A673 (cell line): Measurements from ENCODE around the gene RHOC. TPM values are rescaled to one million over a fixed set of nuclear protein-coding genes. Genes with fewer than 3 reads are reported as not detected.

ENCODE experiments used
- Bru-seq: library from RNA; stranded (reverse); fragments of 400-500 nt; gene quantifications from one replicate; lab custom pipeline; 2021; lab: Mats Ljungman, UMichigan
- BruChase-seq, 2 experiments: library from RNA; stranded (reverse); fragments of 400-500 nt; gene quantifications; one replicate each; lab custom pipeline; 2021; lab: Mats Ljungman, UMichigan
- BruUV-seq: library from RNA; stranded (reverse); fragments of 400-500 nt; replicated peaks from 2 replicates; lab custom pipeline; 2021; lab: Mats Ljungman, UMichigan
- CTCF ChIA-PET: fragments of 300-600 bp; sonication (Branson Sonifier 250); formaldehyde crosslinking; loops from one replicate; lab custom pipeline; 2022; ENCODE audit warnings: antibody characterized with exemption; lab: Charles Lee
- POLR2A ChIA-PET: fragments of 300-600 bp; sonication (Branson Sonifier 250); formaldehyde crosslinking; loops from one replicate; lab custom pipeline; 2022; ENCODE audit warnings: antibody characterized with exemption; ENCODE audit not compliant: low non-redundant PET; lab: Charles Lee
- DNase-seq: peaks from one replicate; pipeline ENCODE4 v3.0.0-alpha.2; 2015; ENCODE audit warnings: low spot score
- H3K27ac ChIP-seq: fragments of 200-600 bp; sonication (generic); 2 replicates; pipeline ENCODE4 v1.5.1; 2016; ENCODE audit warnings: mixed run types, low read depth, mild to moderate bottlenecking, mixed read lengths, antibody characterized with exemption, low read length; ENCODE audit not compliant: poor library complexity, severe bottlenecking
- H3K27me3 ChIP-seq: fragments of 200-600 bp; sonication (generic); replicated peaks from 2 replicates; pipeline ENCODE4 v1.6.1; 2017; ENCODE audit warnings: mixed run types, low read depth, mild to moderate bottlenecking, mixed read lengths, antibody characterized with exemption, low read length; ENCODE audit not compliant: insufficient read depth, poor library complexity
- H3K36me3 ChIP-seq: fragments of 200-600 bp; sonication (generic); 2 replicates; pipeline ENCODE4 v1.6.1; 2016; ENCODE audit warnings: mixed run types, mild to moderate bottlenecking, mixed read lengths, antibody characterized with exemption, low read length; ENCODE audit not compliant: insufficient read depth, poor library complexity, severe bottlenecking
- H3K4me1 ChIP-seq: fragments of 200-600 bp; sonication (generic); 2 replicates; pipeline ENCODE4 v1.6.1; 2017; ENCODE audit warnings: mixed run types, mild to moderate bottlenecking, mixed read lengths, antibody characterized with exemption, low read length; ENCODE audit not compliant: insufficient read depth, poor library complexity, severe bottlenecking
- H3K4me3 ChIP-seq: fragments of 200-600 bp; sonication (generic); 2 replicates; pipeline ENCODE4 v1.5.1; 2016; ENCODE audit warnings: low read depth, mixed run types, mild to moderate bottlenecking, mixed read lengths, low read length; ENCODE audit not compliant: poor library complexity, severe bottlenecking
- H3K9me3 ChIP-seq: fragments of 200-600 bp; sonication (generic); 2 replicates; pipeline ENCODE4 v1.6.1; 2016; ENCODE audit warnings: mixed run types, low read depth, mild to moderate bottlenecking, mixed read lengths, antibody characterized with exemption, low read length; ENCODE audit not compliant: poor library complexity, severe bottlenecking
- CTCF ChIP-seq: fragments of 300-800, 200-600 bp; sonication (generic); conservative IDR thresholded peaks from 2 replicates; pipeline ENCODE4 v1.5.1; 2017; ENCODE audit warnings: low read depth, mild to moderate bottlenecking, antibody characterized with exemption, low read length, moderate library complexity, mixed read lengths
- EZH2 ChIP-seq: fragments of 200-600 bp; sonication (generic); IDR thresholded peaks from 2 replicates; pipeline ENCODE4 v1.6.1; 2017; ENCODE audit warnings: borderline replicate concordance, low read depth, mild to moderate bottlenecking, mixed read lengths, antibody characterized with exemption, low read length; ENCODE audit not compliant: poor library complexity, severe bottlenecking
- intact Hi-C: fragments of 100-400 bp; cut with micrococcal nuclease; formaldehyde crosslinking; loops from one replicate; pipeline ENCODE4 v1.10.0; 2022; ENCODE audit not compliant: unreplicated experiment
- long read RNA-seq: library from polyadenylated mRNA; stranded (forward); transcript quantifications from one replicate; pipeline ENCODE4 v2.0.0, GENCODE V29; 2022
- total RNA-seq: library from RNA; stranded (reverse); gene quantifications from 2 replicates; pipeline ENCODE4 v1.2.3, GENCODE V29; 2021

The RHOC gene
- total RNA-seq, result 54.3 and 62.5 TPM in 2 replicates
- Bru-seq, nascent RNA, result percentile 48 among the genes with signal in this experiment
- BruChase-seq, experiment 1, labeled RNA remaining after a 2-hour chase, result percentile 48 among the genes with signal in this experiment
- percentile 62 among the genes with signal in this experiment for BruChase-seq, experiment 2, labeled RNA remaining after a 6-hour chase
- long read RNA-seq, transcript RHOC-208 (5 exons, 1,355 nt), result major isoform, 33 of 71 reads
- long read RNA-seq, transcript RHOC-202 (6 exons, 1,418 nt), result minor isoform, 13 of 71 reads
- long read RNA-seq, partial matches to known transcripts, result 22 of 71 reads
- long read RNA-seq, other reads (novel, unspliced or antisense), result 2 of 71 reads

GRCh38 chr1:112706505-112707220 lies at the start of gene RHOC:
RHOC (minus strand) TSS chr1:112707127; CDS start chr1:112703799, 3,328 bp downstream.
- no peaks in the 10 kb centered on the region for H3K36me3 ChIP-seq
- no TSS peak for BruUV-seq
- peak within 1 kb of the TSS; percentile 64 for H3K4me3 ChIP-seq
- no peaks in the 10 kb centered on the region for H3K9me3 ChIP-seq
- H3K4me1 ChIP-seq, result peaks cover 23% of the 10 kb centered on the region
- H3K27me3 ChIP-seq, result no peaks in the 10 kb centered on the region
- intact Hi-C loops, result loop anchor here (1.0 to 5.0 kb wide), 3 partner anchors 92 to 316 kb away; no protein-coding TSS in a partner anchor
- peak; percentile 51 for DNase-seq
- H3K27ac ChIP-seq, result peak within 1 kb of the TSS; percentile 75
- CTCF ChIA-PET, result no interaction called here
- POLR2A ChIA-PET, result no interaction called here
- TF ChIP-seq CTCF (no peak), EZH2 (no peak)

- POLR2A ChIA-PET, result no interaction called here
- no peaks in the 10 kb centered on the region for H3K36me3 ChIP-seq
- no peak for TF ChIP-seq EZH2
- BruUV-seq, result no TSS peak
- intact Hi-C loops, result no loop called here
- H3K4me1 ChIP-seq, result no peaks in the 10 kb centered on the region
- H3K4me3 ChIP-seq, result no peak overlapping the region
- no peaks in the 10 kb centered on the region for H3K9me3 ChIP-seq
- CTCF ChIA-PET, result no interaction called here
- peaks cover 58% of the 10 kb centered on the region for H3K27me3 ChIP-seq
- no peak overlapping the region for H3K27ac ChIP-seq
- DNase-seq, result no peak
Observed at GRCh38 chr1:112754116-112754628, 47.2 kb upstream of the RHOC start.

- intact Hi-C loops, result no loop called here
- no peaks in the 10 kb centered on the region for H3K4me1 ChIP-seq
- ChIA-PET CTCF (no interaction called here), POLR2A (no interaction called here)
- no peak for TF ChIP-seq EZH2
- peaks cover 69% of the 10 kb centered on the region for H3K27me3 ChIP-seq
- no peak for DNase-seq
- H3K4me3 ChIP-seq, result no peak overlapping the region
- no peaks in the 10 kb centered on the region for H3K9me3 ChIP-seq
- no peaks in the 10 kb centered on the region for H3K36me3 ChIP-seq
- H3K27ac ChIP-seq, result no peak overlapping the region
- BruUV-seq, result no TSS peak
Observed at GRCh38 chr1:112748396-112748795, 41.5 kb upstream of the RHOC start.

- Histone ChIP-seq H3K27me3 (peaks cover 74% of the 10 kb centered on the region), H3K27ac (no peak overlapping the region), H3K9me3 (no peaks in the 10 kb centered on the region), H3K4me3 (no peak overlapping the region), H3K4me1 (no peaks in the 10 kb centered on the region), H3K36me3 (no peaks in the 10 kb centered on the region)
- no TSS peak for BruUV-seq
- CTCF ChIA-PET, result no interaction called here
- intact Hi-C loops, result no loop called here
- POLR2A ChIA-PET, result no interaction called here
- TF ChIP-seq CTCF, result no peak
- peak; percentile 66 for TF ChIP-seq EZH2
- DNase-seq, result no peak
Observed at GRCh38 chr1:112744009-112744578, 37.2 kb upstream of the RHOC start.
